Testis (tissue), 3 donors: ENCODE data around the gene SDK1. TPM values are rescaled to one million over a fixed set of nuclear protein-coding genes. Genes with fewer than 3 reads are reported as not detected.

Source experiments
- DNase-seq: peaks from one replicate; pipeline ENCODE4 v3.0.0-alpha.2; 2019
- H3K27ac ChIP-seq, 2 donors: fragments of 200-600 bp; sonication (generic); one replicate each; pipeline ENCODE4 v1.5.1; 2019
- H3K27me3 ChIP-seq: fragments of 200-600 bp; sonication (generic); one replicate; pipeline ENCODE4 v1.5.1; 2019
- H3K36me3 ChIP-seq: fragments of 200-600 bp; sonication (generic); one replicate; pipeline ENCODE4 v1.5.1; 2017; ENCODE audit warnings: low read depth; ENCODE audit errors: missing control alignments
- H3K4me1 ChIP-seq: fragments of 200-600 bp; sonication (generic); one replicate; pipeline ENCODE4 v1.5.1; 2019
- H3K4me3 ChIP-seq, 2 donors: fragments of 200-600 bp; sonication (generic); one replicate each; pipeline ENCODE4 v1.5.1; 2017 to 2019
- H3K9me3 ChIP-seq: fragments of 200-600 bp; sonication (generic); one replicate; pipeline ENCODE4 v1.5.1; 2017
- POLR2A ChIP-seq: fragments of 450-650 bp; IDR thresholded peaks from one replicate; pipeline ENCODE4 v1.6.1; 2017; ENCODE audit warnings: antibody characterized with exemption, mild to moderate bottlenecking, moderate library complexity
- WGBS, 2 donors: methylation state at CpG; one replicate each; pipeline ENCODE4 v1.1.5; 2018; 5-methylcytosine and 5-hydroxymethylcytosine counted together
- intact Hi-C: fragments of 100-400 bp; cut with DNase I; formaldehyde crosslinking; loops from one replicate; pipeline ENCODE4 v1.15.1; 2023; ENCODE audit warnings: low total_unique reads
- polyA plus RNA-seq: library from polyadenylated mRNA; stranded (reverse); fragments of 350-450 nt; fragmentation: Illumina TruSeq; extraction: RNeasy Lipid Tissue Mini Kit (QIAGEN cat#74804); gene quantifications from one replicate; pipeline ENCODE4 v1.2.3, GENCODE V29; 2014; ENCODE audit warnings: low read depth, low replicate concordance; ENCODE audit not compliant: insufficient read depth
- total RNA-seq, 2 donors: library from RNA; depleted of rRNA; stranded (reverse); fragments of >200 nt; gene quantifications; one replicate each; pipeline ENCODE4 v1.2.3, GENCODE V29; 2016
- TF ChIP-seq, protein P1 (sequence below), 3 experiments: fragments of 450-650 bp in 2 of 3; fragments of 200-600 bp in 1 of 3; sonication (generic) in 1 of 3; IDR thresholded peaks; one replicate each; pipeline ENCODE4 v1.5.1; 2016 to 2019; ENCODE audit warnings: antibody characterized with exemption in 3 of 3, mild to moderate bottlenecking in 2 of 3, moderate library complexity in 1 of 3

The SDK1 gene
- total and polyA plus RNA-seq, 3 donors from 2014 or later: 20.0 to 36.2 (median 24.9) TPM

DNA sequence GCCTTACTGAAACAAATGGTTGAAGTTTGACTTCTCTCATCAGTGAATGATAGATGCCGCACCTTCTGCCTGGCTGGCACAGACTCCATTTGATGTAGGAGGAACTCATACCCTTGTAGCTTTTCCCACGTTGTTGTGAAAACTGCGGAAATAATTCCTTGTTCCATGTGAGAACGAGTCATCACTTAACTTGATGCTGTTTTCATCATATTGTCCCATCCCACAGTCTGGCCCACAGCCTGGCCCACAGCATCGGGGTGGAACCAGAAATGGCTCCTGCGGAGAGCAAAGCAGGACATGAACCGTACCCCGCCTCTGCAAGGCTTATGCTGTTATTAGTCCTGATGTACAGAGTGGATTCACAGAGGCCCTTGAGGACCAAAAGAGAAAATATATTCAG lies 587.0 kb downstream of the SDK1 start:
- Histone ChIP-seq H3K27me3 (no peaks in the 10 kb centered on the region), H3K36me3 (no peaks in the 10 kb centered on the region), H3K4me1 (no peaks in the 10 kb centered on the region), H3K9me3 (no peaks in the 10 kb centered on the region), H3K4me3 (no peak overlapping the region), H3K27ac (no peak overlapping the region)
- intact Hi-C loops: no loop called here
- 87 to 94% methylated on average over 8 of the region's 8 CpGs for WGBS, 2 donors
- DNase-seq: no peak
- no peak for TF ChIP-seq POLR2A
- TF ChIP-seq, protein P1, sequence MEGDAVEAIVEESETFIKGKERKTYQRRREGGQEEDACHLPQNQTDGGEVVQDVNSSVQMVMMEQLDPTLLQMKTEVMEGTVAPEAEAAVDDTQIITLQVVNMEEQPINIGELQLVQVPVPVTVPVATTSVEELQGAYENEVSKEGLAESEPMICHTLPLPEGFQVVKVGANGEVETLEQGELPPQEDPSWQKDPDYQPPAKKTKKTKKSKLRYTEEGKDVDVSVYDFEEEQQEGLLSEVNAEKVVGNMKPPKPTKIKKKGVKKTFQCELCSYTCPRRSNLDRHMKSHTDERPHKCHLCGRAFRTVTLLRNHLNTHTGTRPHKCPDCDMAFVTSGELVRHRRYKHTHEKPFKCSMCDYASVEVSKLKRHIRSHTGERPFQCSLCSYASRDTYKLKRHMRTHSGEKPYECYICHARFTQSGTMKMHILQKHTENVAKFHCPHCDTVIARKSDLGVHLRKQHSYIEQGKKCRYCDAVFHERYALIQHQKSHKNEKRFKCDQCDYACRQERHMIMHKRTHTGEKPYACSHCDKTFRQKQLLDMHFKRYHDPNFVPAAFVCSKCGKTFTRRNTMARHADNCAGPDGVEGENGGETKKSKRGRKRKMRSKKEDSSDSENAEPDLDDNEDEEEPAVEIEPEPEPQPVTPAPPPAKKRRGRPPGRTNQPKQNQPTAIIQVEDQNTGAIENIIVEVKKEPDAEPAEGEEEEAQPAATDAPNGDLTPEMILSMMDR (IDR thresholded peaks at IDR 0.05): no peak

DNA sequence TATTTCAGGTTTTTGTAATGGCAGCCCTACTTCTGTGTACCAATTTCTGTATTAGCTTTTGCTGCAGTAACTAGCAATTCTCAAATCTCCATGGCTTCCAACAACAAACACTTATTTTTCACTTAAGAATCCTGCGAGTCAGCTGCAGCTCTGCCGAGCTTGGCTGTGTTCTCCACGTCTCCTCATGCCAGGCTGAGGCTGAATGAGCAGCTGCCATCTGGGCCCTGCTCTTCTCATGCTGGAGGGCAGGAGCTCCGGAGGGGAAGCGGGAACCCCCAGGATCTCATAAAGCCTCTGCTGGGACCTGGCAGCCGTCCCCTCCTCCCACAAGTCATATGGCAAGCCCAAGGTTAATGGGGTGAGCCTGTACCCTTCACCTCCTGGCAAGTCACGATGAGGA lies 591.1 kb downstream of the SDK1 start:
- TF ChIP-seq POLR2A: no peak
- no peak for DNase-seq
- H3K36me3 ChIP-seq: no peaks in the 10 kb centered on the region
- H3K4me3 ChIP-seq: no peak overlapping the region
- H3K27ac ChIP-seq: no peak overlapping the region
- WGBS, 2 donors: 67 to 81% methylated on average over 3 to 7 of the region's 7 CpGs
- H3K9me3 ChIP-seq: no peaks in the 10 kb centered on the region
- no peaks in the 10 kb centered on the region for H3K4me1 ChIP-seq
- H3K27me3 ChIP-seq: no peaks in the 10 kb centered on the region
- intact Hi-C loops: no loop called here

GRCh38 chr7:3892686-3893085 lies 591.6 kb downstream of the SDK1 start:
- no peaks in the 10 kb centered on the region for H3K36me3 ChIP-seq

GRCh38 chr7:3893151-3893788 lies 592.2 kb downstream of the SDK1 start:
- no peak for DNase-seq

More at GRCh38 chr7:3892686-3893085, 591.6 kb downstream of the SDK1 start:
- no peak overlapping the region for H3K4me3 ChIP-seq
- H3K4me1 ChIP-seq: no peaks in the 10 kb centered on the region
- DNase-seq: no peak
- H3K27me3 ChIP-seq: no peaks in the 10 kb centered on the region
- intact Hi-C loops: no loop called here
- 71 to 80% methylated on average over 10 to 11 of the region's 11 CpGs for WGBS, 2 donors
- no peak overlapping the region for H3K27ac ChIP-seq
- no peaks in the 10 kb centered on the region for H3K9me3 ChIP-seq
- TF ChIP-seq POLR2A: no peak
- TF ChIP-seq, protein P1 (IDR thresholded peaks at IDR 0.05): no peak

GRCh38 chr7:3893789-3894153 lies 592.7 kb downstream of the SDK1 start:
- H3K4me1 ChIP-seq: no peaks in the 10 kb centered on the region
- H3K36me3 ChIP-seq: no peaks in the 10 kb centered on the region
- H3K27ac ChIP-seq: no peak overlapping the region
- H3K27me3 ChIP-seq: no peaks in the 10 kb centered on the region
- WGBS, 2 donors: 81 to 87% methylated on average over 4 of the region's 4 CpGs
- H3K4me3 ChIP-seq: no peak overlapping the region
- intact Hi-C loops: no loop called here
- TF ChIP-seq, protein P1 (IDR thresholded peaks at IDR 0.05): no peak
- no peak for DNase-seq
- H3K9me3 ChIP-seq: no peaks in the 10 kb centered on the region

More at GRCh38 chr7:3893151-3893788, 592.2 kb downstream of the SDK1 start:
- H3K27me3 ChIP-seq: no peaks in the 10 kb centered on the region
- H3K4me1 ChIP-seq: no peaks in the 10 kb centered on the region
- TF ChIP-seq, protein P1 (IDR thresholded peaks at IDR 0.05): no peak
- TF ChIP-seq POLR2A: no peak
- no peaks in the 10 kb centered on the region for H3K36me3 ChIP-seq
- 74 to 79% methylated on average over 12 of the region's 12 CpGs for WGBS, 2 donors
- H3K27ac ChIP-seq: no peak overlapping the region
- no peak overlapping the region for H3K4me3 ChIP-seq
- H3K9me3 ChIP-seq: no peaks in the 10 kb centered on the region
- intact Hi-C loops: no loop called here
